ENCODE data around the gene RAPGEF4. TPM values are rescaled to one million over a fixed set of nuclear protein-coding genes. Genes with fewer than 3 reads are reported as not detected.

Gene RAPGEF4
- total and polyA plus RNA-seq, 2 of the 8 experiments (the other 6 are each of a cell fraction or from before 2014, with no cell fraction given), result 1.2 to 2.6 TPM

DNA sequence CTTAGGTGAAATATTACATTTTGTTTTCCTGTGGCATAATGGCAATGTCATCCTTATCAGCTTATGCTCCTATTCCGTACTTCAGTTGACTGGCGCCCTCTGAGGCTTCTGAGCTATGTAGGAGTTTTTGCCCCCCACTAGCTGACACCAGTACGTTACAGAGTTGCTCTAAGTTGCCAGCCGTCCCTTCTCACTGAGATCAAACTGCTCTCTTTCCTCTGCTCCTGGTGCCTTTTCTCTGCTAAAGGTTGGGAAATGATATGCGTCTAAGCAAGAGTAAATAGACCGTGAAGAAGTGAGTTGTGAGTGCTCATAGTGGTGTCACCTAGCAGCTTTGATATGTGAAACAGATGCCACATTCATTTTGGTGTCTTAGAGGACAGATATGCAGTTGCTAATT lies 99.2 kb downstream of the RAPGEF4 start:
- Histone ChIP-seq H3K27ac (ENCODE audit: low read depth, low read length) (no peak overlapping the region), H3K4ac (replicated peaks; ENCODE audit: insufficient read length, low read depth, low read length) (no peak overlapping the region), H2BK12ac (ENCODE audit: low read depth, low read length) (no peak overlapping the region), H3K9ac (replicated peaks in 1 of 4; ENCODE audit: extremely low read depth in 1 of 4, low read depth in 3 of 4, low read length in 3 of 4) (no peak overlapping the region), H2BK15ac (ENCODE audit: low read length) (no peak overlapping the region), H2BK20ac (ENCODE audit: low read length) (no peak overlapping the region), H4K8ac (ENCODE audit: extremely low read depth, insufficient read depth, low read length) (no peak overlapping the region), H3K56ac (replicated peaks; ENCODE audit: insufficient read length, low read depth, low read length) (no peak overlapping the region), H3K79me2 (ENCODE audit: control insufficient read depth in 1 of 2, insufficient read depth in 2 of 2, low read length in 2 of 2) (no peaks in the 10 kb centered on the region), H3K18ac (ENCODE audit: extremely low read depth, low read length) (no peak overlapping the region), H3K14ac (ENCODE audit: insufficient read length) (no peak overlapping the region), H3K4me3 (ENCODE audit: extremely low read depth in 1 of 4, insufficient read depth in 2 of 4, low read depth in 3 of 4, low read length in 4 of 4) (no peak overlapping the region), H3K9me3 (ENCODE audit: insufficient read depth in 2 of 2, low read depth in 1 of 2, low read length in 1 of 2) (no peaks in the 10 kb centered on the region), H4K5ac (ENCODE audit: insufficient read length, low read depth, low read length) (no peak overlapping the region), H3K23me2 (ENCODE audit: low read depth, low read length) (no peaks in the 10 kb centered on the region), H2BK120ac (replicated peaks; ENCODE audit: low read depth, low read length) (no peak overlapping the region), H4K91ac (replicated peaks; ENCODE audit: insufficient read length, low read length) (no peak overlapping the region), H3K4me2 (ENCODE audit: insufficient read depth in 1 of 2, low read depth in 2 of 2, low read length in 2 of 2) (no peak overlapping the region), H4K20me1 (replicated peaks in 1 of 2; ENCODE audit: control insufficient read depth in 1 of 2, insufficient read depth in 2 of 2, low read length in 2 of 2) (no peaks in the 10 kb centered on the region), H2AFZ (ENCODE audit: low read length) (no peak overlapping the region), H2AK5ac (ENCODE audit: low read depth, low read length) (no peak overlapping the region), H3K27me3 (replicated peaks in 1 of 4; ENCODE audit: control insufficient read depth in 3 of 4, extremely low read depth in 1 of 4, insufficient read depth in 3 of 4, low read length in 3 of 4) (no peaks in the 10 kb centered on the region), H2BK5ac (ENCODE audit: low read depth, low read length) (no peak overlapping the region), H3K23ac (ENCODE audit: insufficient read length) (no peak overlapping the region), H3K36me3 (ENCODE audit: control insufficient read depth in 2 of 4, insufficient read depth in 4 of 4, low read length in 3 of 4) (no peaks in the 10 kb centered on the region), H3K4me1 (replicated peaks in 1 of 4; ENCODE audit: control insufficient read depth in 3 of 4, insufficient read depth in 4 of 4, low read length in 3 of 4) (no peaks in the 10 kb centered on the region), H3K79me1 (ENCODE audit: low read depth, low read length) (no peaks in the 10 kb centered on the region)
- no peak for FAIRE-seq
- ChIA-PET CTCF (ENCODE audit: partially characterized antibody) (interaction anchor here (0.7 to 2.8 kb wide), 5 partner anchors 9 to 140 kb away, joined by 3 to 7 read pairs (median 6); no protein-coding TSS in a partner anchor), POLR2A (ENCODE audit: partially characterized antibody) (no interaction called here)
- DNase-seq (ENCODE audit: low read depth in 1 of 2, low spot score in 2 of 2), result no peak
- 85% methylated on average over 6 of the region's 6 CpGs; no CpG with 5 or more reads in 1 of the 2 experiments for WGBS, 2 experiments (ENCODE audit: extremely low coverage in 1 of 2, insufficient coverage in 1 of 2, insufficient read length in 1 of 2, insufficient replicate concordance in 2 of 2, low coverage in 1 of 2, low lambda C conversion rate in 2 of 2, missing lambda C conversion rate in 1 of 2)
- TF ChIP-seq PHF8 (conservative IDR thresholded peaks at IDR 0.05; ENCODE audit: low read depth, low read length) (no peak), SRF (IDR thresholded peaks at IDR 0.05; ENCODE audit: low read depth, low read length) (no peak), HDAC2 (IDR thresholded peaks at IDR 0.05; ENCODE audit: borderline replicate concordance in 1 of 2, low read depth in 2 of 2, low read length in 2 of 2) (no peak), GABPA (IDR thresholded peaks at IDR 0.05; ENCODE audit: borderline replicate concordance, insufficient read depth, low read length) (no peak), TAF7 (optimal IDR thresholded peaks at IDR 0.05; ENCODE audit: borderline replicate concordance, low read depth, low read length) (no peak), NANOG (IDR thresholded peaks at IDR 0.05; ENCODE audit: insufficient read depth, low read depth, low read length, poor library complexity, severe bottlenecking) (no peak), EP300 (IDR thresholded peaks at IDR 0.05; ENCODE audit: borderline replicate concordance in 1 of 2, low read depth in 2 of 2, low read length in 2 of 2) (no peak), SIX5 (IDR thresholded peaks at IDR 0.05; ENCODE audit: low read depth, low read length) (no peak)
- TF ChIP-seq, protein P1, sequence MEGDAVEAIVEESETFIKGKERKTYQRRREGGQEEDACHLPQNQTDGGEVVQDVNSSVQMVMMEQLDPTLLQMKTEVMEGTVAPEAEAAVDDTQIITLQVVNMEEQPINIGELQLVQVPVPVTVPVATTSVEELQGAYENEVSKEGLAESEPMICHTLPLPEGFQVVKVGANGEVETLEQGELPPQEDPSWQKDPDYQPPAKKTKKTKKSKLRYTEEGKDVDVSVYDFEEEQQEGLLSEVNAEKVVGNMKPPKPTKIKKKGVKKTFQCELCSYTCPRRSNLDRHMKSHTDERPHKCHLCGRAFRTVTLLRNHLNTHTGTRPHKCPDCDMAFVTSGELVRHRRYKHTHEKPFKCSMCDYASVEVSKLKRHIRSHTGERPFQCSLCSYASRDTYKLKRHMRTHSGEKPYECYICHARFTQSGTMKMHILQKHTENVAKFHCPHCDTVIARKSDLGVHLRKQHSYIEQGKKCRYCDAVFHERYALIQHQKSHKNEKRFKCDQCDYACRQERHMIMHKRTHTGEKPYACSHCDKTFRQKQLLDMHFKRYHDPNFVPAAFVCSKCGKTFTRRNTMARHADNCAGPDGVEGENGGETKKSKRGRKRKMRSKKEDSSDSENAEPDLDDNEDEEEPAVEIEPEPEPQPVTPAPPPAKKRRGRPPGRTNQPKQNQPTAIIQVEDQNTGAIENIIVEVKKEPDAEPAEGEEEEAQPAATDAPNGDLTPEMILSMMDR (IDR thresholded peaks at IDR 0.05; ENCODE audit: control extremely low read depth in 1 of 3, insufficient read depth in 1 of 3, low read depth in 1 of 3, low read length in 3 of 3), result no peak

Data from H1 (cell line).